HUDEP-2 (cell line): Measurements from ENCODE around the gene CDK8.
"Not testable (repeated sequence)": the region's sequence is repeated elsewhere in the genome, so short reads cannot be mapped to it uniquely, and the experiment has no call there.

ENCODE experiments used
- DNase-seq, 76 experiments: peaks; one replicate each; lab custom pipeline; 2025; ENCODE audit not compliant: unreplicated experiment in 76 of 76; lab: John Stamatoyannopoulos, UW

Gene CDK8

GRCh38 chr13:26310003-26310402 lies 56.1 kb downstream of the CDK8 start:
- no peak for DNase-seq

- no peak for DNase-seq
Observed at GRCh38 chr13:26310470-26310869, 56.5 kb downstream of the CDK8 start.

GRCh38 chr13:26312019-26312418 lies 58.1 kb downstream of the CDK8 start:
- DNase-seq: not testable (repeated sequence)

- DNase-seq: not testable (repeated sequence)
Observed at GRCh38 chr13:26316095-26316494, 62.2 kb downstream of the CDK8 start.

- DNase-seq: no peak
Observed at GRCh38 chr13:26320766-26321165, 66.8 kb downstream of the CDK8 start.

GRCh38 chr13:26323127-26323526 lies 69.2 kb downstream of the CDK8 start:
- no peak for DNase-seq

GRCh38 chr13:26323764-26324163 lies 69.8 kb downstream of the CDK8 start:
- no peak for DNase-seq

GRCh38 chr13:26324294-26324693 lies 70.4 kb downstream of the CDK8 start:
- DNase-seq: no peak

- DNase-seq: no peak
Observed at GRCh38 chr13:26324867-26325266, 70.9 kb downstream of the CDK8 start.

GRCh38 chr13:26325876-26326275 lies 71.9 kb downstream of the CDK8 start:
- no peak for DNase-seq

GRCh38 chr13:26326562-26326961 lies 72.6 kb downstream of the CDK8 start:
- no peak for DNase-seq

- no peak for DNase-seq
Observed at GRCh38 chr13:26327940-26328725, 74.2 kb downstream of the CDK8 start.

- no peak for DNase-seq
Observed at GRCh38 chr13:26335158-26335557, 81.2 kb downstream of the CDK8 start.

- no peak for DNase-seq
Observed at GRCh38 chr13:26340807-26341206, 86.9 kb downstream of the CDK8 start.

- peak in 47 of 76 experiments; percentile 2 to 80 (median 25) for DNase-seq
Observed at GRCh38 chr13:26342898-26343297, 89.0 kb downstream of the CDK8 start.

GRCh38 chr13:26343816-26344215 lies 89.9 kb downstream of the CDK8 start:
- peak in 16 of 76 experiments; percentile 3 to 57 (median 18) for DNase-seq

GRCh38 chr13:26344980-26345379 lies 91.1 kb downstream of the CDK8 start:
- no peak for DNase-seq

- no peak for DNase-seq
Observed at GRCh38 chr13:26348966-26349365, 95.0 kb downstream of the CDK8 start.

- DNase-seq: no peak
Observed at GRCh38 chr13:26362261-26362660, 108.3 kb downstream of the CDK8 start.

GRCh38 chr13:26370553-26370952 lies 116.6 kb downstream of the CDK8 start:
- DNase-seq: no peak

- no peak for DNase-seq
Observed at GRCh38 chr13:26372747-26373146, 118.8 kb downstream of the CDK8 start.

GRCh38 chr13:26376430-26376829 lies 122.5 kb downstream of the CDK8 start:
- DNase-seq: no peak

GRCh38 chr13:26377038-26377437 lies 123.1 kb downstream of the CDK8 start:
- DNase-seq: peak in 68 of 76 experiments; percentile 3 to 71 (median 32)
